22Rv1 (cell line): Measurements from ENCODE around the gene FAM107B.

Experiments used
- CTCF ChIP-seq: fragments of 450-650 bp; IDR thresholded peaks from 2 replicates; pipeline ENCODE4 v1.5.1; 2017; ENCODE audit warnings: mild to moderate bottlenecking
- ZFX ChIP-seq: fragments of 450-650 bp; IDR thresholded peaks from 2 replicates; pipeline ENCODE4 v1.6.1; 2017; ENCODE audit warnings: antibody characterized with exemption, borderline replicate concordance

GRCh38 chr10:14569274-14570060, 205.2 kb downstream of the FAM107B start:
- TF ChIP-seq CTCF (no peak), ZFX (no peak)
